Germinal center (tissue), 1 donor: ENCODE measurements around the gene PRUNE2.

ENCODE experiments used
- DNase-seq: peaks from one replicate; pipeline ENCODE4 v3.0.0; 2012; ENCODE audit warnings: mixed read lengths, low spot score

The PRUNE2 gene

DNA sequence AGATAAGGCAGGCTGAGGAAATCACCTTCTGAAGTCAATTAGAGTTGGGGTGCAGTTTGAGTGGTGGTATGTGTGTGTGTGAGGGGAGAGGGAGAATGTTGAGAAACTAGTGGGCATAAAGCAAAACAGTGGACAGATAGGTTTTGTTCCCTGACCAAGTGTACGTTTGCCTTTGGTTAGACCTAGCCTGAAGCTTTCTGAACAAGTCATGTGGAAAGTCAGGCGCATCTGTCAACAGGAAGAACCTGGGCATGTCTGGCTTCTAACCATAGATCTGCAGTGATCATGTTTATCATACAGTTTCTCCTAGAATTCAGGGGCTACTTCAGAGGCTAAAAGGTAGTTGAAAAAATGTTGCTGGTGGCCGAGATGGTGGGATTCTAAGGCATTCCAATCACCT is 284.9 kb downstream of the PRUNE2 start:
- no peak for DNase-seq

DNA sequence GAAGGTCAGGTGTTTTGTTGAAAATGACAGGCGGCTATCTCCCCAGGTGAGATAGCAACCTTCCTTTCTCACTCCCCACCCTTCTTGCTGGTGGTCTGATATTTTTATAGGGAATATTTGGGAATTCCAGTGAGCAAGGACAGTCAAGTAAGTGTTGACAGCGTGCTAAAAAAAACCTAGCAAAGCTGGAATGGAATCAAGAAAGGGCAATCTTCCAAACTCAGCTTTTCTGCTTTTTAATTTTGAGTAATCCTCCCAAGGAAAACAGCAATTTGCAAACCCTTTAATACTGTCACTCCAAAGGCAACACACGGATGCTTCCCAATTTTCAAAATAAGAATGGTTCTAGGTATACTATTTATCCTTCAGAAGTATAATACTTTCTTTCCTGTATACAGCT is 285.3 kb downstream of the PRUNE2 start:
- DNase-seq, result no peak

DNA sequence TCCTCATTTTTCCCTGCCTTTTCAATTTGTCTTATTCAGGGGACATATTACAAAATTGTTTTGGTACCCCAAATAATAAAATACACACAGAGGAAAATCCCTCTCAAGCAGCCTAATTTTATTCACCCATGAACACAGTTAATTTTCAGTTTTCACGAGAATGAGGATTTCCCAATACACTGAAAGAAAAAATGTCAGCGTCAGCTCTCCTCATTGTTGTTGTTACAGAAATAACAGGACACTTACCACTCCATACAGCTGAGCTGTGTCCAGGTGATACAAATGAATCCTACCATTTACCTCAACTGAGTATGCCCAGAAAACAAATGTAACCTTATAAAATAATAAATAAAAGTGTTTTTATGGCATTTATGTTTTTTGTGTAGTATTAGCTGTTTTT is 286.3 kb downstream of the PRUNE2 start:
- DNase-seq, result no peak

DNA sequence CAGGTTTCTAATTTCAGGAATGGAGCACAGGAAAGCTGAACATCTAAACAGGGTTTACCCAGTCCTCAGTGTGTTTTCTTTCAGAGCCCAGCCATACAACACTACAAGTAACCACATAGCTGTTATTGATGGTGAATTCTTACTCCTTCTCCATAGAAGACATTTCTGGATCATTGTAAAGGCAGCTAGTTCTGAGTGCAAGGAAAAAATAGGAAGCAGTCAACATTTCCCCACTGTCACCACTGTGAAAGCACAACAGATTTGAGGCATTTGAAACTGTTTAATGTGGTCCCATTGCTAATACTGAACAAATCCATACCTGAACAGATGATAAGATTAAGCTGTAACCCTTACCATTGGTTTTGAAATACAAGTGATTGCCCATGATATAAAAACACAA is 286.7 kb downstream of the PRUNE2 start:
- no peak for DNase-seq

DNA sequence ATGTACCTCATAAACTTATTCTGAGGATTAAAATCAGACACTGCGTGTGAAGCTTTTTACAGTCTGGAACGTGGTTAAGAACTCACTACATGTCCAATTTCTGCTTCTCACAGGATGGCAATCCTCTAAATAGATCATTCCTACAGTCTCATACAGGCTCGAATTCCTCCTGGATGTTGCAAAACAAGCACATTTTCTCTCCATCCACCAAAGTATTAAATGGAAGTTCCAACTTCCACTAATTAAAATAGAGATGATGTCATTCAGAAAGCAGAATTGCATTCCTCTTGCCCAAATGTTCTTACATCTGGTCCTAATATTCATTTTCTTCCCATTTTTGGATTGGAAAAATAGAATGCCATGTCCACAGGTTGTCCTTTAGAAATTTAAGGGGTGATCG is 287.2 kb downstream of the PRUNE2 start:
- DNase-seq, result no peak

DNA sequence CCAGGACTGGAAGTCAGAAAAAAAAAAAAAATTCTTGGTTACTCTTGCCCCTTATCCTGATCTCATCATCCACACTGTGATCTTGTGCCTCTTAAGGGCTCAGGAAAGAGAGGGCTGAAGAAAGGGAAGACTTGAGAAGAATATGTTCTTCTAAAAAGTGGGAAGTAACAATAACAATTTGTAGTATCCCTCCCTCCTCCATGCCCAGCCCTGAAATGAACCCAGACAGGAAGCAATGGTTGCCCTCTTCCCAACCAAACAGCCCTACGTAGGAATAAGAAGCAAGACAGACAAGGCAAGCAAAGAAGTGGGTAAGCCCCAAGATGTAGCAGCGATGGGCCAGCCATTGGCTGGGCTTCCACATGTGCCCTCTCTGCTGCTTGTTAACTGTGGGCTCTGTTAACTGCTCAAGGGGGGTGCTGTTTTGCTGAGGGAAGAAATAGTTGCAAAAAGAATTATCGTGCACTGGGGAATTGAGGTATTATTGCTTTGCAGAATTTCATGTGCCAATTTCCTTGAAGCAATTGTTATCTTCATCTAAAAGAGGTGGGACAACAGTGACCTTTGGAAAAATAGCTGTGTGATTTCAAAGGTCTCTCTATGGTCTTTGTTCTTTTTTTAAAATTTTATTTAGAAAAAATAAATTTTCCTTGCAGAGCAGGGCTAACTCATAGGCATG is 288.3 kb downstream of the PRUNE2 start:
- no peak for DNase-seq

DNA sequence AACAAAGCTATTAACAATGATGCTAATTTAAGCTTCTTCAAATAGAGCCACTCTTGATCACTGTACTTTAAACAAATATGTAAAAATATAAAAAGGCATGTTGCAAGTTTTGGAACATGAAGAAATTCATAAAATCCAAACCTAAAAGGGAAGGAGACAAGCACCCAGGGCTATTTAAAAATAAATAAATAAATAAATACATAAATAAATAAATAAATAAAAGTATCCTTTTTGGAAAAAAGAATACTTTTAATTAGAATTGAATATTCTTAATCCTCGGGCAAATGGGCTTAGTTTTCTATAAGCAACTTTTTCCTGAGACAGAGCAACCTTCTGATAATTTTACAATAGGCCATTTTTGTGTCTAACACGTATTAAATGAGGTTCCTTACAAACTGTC is 289.1 kb downstream of the PRUNE2 start:
- no peak for DNase-seq

DNA sequence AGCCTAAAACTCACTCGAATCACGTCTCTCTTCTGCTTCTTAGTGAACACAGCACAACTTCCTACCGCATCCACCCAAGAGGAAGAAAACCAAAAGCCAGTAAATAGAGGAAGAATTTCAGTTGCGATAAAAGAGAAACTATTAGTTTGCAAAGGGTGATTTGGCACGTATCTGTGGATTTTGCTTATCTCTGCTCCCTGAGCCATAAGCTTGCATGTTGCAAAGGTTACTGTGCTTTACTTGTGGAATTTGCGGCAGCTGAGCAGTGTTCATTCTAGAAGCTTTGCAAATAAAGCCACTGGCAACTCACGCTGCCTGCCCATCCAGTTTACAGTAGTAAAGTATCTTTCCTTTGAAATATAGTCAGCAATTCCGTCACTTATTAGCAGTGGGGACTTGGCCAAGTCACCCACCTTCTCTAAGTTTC is 290.7 kb downstream of the PRUNE2 start:
- DNase-seq, result no peak

DNA sequence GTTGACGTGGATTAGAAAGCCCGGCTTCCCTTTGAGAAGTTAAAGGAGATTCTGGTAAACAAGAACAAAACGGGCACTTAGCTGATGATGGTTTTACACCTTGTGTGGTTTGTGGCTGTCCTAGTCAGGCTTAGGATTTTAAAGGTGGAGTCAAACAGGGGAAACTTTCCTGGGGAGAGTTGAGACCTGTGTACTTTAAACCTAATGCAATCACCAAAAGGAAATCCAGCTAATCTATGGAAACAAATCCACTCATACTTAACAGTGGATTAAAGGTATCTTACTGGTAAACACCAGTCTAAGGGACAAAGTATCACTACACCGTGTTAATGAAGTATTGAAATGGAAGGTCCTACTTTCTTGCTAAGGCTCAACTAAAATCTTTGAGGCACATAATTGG is 291.9 kb downstream of the PRUNE2 start:
- DNase-seq, result no peak

DNA sequence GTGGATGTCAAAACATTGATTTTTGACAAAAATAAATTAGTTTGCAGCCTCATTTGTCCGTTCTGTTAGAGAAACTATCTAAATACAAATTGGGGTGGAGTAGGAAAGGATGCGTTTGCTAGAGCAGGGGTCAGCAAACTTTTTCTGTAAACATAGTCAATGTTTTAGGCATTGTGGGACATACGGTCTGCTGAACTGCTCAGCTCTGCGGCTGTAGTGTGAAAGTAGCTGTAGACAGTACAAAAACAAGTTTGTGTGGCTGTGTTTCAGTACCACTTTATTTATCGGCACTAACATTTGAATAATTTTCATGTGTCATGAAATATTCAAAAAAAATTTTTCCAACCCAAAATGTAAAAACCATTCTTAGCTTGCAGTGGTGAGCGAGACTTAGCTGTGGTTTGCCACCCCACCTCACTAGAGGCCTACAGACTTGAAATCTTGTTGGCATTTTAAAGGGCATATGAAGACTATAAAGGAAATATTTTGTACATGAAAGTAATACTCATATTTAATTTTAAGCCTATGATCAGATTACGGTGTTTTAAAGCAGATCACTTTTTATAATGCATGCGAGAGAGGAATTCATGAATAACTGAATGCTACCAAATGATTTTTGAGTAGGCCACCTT is 292.6 kb downstream of the PRUNE2 start:
- no peak for DNase-seq

DNA sequence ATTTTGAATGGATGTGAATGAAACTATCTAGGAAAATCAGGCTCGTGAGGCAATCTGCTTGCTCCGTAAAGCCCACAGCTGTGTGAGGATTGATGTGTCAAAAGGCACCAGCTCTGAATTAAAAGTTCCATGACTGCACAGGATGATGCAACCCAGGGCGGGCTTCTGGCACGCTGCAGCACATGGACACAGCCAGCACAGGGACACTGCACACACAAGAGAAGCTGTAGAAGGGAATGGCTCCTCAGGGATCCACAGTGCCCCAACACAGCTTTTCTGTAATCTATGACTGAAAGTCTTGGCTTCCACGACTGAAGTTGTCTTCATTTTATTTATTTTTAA is 295.9 kb downstream of the PRUNE2 start:
- no peak for DNase-seq

DNA sequence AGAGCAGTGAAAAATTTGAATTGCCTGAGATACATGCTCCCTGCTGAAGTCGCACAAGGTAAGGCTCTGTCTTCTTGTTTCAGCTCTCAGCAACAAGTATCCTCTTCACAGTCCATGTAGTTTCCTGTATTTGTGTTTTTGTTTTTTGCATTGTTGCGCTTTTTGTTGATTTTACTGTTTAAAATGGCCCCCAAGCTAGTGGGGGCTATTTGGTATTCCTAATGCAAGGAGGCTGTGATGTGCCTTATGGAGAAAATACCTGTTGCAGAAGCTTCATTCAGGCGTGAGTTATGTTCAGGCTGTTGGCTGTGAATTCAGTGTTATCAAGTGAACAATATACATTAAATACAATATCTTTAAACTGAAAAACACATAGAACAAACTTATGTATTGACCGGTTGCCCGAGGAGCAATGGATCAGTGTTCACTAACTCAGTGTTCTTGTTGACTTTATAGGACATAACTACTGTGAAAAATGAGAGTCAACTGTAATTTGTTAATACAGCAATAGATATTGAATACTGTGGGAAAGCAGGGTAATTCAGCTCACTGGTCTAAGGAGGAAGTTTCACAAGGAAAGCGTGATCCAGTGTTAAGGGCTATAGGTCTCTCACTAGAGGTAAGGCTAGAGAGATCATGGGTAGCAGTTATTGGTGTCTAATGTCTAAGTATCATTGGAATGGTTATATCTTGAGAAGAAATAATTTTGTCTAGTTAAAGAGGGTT is 296.5 kb downstream of the PRUNE2 start:
- no peak for DNase-seq

DNA sequence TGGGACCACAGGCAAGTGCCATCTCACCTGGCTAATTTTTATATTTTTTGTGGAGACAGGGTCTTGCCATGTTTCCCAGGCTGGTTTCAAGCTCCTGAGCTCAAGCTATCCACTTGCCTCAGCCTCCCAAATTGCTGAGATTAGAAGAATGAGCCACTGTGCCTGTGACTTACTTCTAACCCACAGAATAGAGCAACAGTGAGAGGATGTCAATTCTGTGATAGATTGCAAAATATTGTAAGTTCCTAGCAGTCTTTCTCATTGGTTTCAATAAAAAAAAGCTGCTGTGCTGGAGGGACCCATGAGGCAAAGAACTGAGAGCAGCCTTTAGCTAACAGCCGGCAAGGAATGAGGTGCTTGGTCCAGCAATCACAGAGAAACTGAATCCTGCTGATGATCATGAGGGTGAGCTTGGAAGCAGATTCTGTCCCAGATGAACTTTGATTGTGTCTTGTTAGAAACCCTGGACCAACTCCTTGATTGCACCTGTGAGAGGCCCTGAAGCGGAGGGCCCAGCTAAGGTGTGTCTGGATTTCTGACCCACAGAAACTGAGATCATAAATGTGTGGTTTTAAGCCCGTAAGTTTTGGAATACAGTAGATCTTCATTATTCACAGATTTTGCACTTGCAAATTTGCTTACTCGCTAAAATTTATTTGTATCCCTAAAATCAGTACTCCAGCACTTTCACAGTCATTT is 297.2 kb downstream of the PRUNE2 start:
- DNase-seq, result no peak

DNA sequence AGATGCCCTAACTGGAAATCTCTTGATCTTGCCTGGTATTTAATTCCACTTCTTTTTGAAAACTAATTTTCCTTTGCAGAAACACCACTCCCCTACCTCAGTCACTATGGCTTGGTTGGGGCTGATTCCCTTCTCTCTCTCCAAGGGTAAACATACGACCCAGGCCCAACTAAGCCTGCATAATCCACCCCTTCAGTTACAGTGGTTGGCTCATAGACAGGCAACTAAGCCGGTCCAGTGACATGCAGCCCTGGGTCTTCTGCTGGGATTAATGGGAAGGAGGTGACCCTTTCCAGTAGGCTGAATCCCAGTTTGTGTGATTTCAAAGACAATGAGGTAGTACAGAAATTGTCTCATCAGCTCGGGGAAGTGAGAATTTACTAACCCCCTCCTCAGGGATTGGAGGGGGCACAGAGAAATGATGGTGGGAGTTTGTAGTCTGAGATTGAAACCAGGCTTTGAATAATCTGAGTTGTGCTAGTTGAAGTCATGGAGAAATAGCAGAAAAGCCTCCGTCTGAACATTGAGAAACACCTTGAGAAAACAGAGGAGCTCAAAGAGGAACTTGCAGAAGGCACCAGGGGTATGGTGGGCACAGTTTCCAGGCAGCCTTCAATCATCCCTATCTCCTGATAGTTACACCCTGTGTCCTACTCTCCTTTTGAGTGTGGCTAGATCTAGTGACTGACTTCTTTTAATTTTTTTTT is 298.0 kb downstream of the PRUNE2 start:
- DNase-seq, result no peak

DNA sequence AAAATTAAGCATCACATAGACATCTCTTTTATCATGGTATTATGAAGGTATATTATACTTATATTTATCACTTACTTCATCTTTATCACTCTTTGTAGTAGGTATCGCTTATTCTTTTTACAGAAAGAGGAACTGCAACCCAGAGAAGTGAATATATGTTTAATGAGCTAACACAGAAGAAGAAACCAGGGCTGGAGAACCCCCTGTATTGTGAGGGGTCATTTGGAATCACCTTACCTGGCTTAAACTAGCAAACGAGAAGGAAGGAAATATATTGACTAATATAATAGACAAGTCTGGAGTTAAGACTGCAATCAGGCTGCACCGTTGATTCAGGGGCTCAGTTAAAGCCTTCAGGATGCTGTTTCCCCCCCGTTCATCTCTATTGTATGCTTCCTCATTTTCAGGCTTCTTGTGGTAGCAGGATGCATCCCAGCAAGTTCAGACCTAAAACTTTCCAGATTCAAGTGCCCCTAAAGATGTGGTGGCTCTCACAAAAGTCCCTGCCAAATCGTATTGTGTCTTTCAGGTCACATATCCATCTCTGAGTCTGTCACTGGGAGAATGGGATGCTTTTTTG is 300.5 kb downstream of the PRUNE2 start:
- peak; percentile 32 for DNase-seq

DNA sequence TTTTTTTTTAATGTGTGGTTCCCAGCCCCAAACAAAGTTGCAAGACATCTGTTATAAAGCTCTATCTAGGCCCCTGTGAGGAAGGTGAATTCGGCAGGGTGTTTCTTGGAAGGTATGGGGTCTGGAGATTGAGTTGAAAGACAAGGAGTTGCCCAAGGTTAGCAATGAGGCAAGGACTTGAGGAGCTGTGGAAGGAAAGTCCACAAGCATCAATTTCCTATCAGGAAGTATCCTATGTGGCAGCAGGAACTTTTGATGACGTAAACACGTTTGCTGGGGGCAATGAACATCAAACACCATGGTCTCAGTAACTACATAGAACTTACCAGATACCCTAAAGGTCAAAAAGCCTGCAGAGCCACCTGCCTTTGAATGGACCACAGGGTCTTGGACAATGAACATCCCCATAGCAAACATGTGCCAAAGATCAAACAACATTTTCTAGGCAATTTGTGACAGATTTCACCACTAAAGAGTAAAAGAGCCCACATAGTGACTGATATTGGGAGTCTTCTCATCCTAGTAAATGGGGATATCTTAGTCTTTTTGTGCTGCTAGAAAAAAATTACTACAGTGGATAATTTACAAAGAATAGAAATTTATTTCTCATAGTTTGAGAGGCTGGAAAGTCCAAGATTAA is 301.9 kb downstream of the PRUNE2 start:
- no peak for DNase-seq

DNA sequence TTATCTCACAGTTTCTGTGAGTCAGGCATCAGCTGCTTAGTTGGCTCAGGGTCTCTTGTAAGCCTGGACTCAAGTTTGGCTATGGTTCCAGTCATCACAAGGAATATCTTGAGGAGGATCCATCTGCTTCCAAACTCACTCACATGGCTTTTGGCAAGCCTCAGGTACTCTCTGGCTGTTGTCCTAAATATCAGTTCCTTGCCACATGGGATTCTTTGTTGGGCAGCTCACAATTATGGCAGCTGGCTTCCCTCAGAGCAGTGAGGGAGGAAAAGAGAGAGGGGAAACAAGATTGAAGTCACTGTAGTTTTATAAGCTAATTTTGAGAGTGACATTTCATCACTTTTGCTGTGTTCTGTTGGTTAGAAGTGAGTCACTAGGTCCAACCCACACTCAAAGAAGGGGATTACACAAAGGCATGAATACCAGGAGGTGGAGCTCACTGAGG is 302.4 kb downstream of the PRUNE2 start:
- no peak for DNase-seq

DNA sequence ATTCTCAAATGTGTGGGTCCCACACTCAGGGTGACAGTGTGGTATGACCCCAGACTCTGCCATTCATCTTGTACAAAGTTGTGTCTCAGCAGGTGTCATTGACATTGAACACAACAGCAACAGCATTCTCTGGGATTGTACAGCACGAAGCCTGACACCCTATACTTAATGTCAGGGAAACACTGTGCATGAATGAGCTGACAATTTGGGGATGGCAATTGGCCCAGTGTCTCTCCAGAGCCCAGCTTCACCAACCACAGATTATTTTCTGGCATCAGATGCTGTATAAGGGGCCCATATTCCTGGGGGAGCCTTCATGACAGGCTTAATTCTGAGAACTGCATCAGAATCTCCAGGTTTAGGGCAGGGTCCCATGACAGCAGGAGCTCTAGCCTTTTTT is 303.7 kb downstream of the PRUNE2 start:
- no peak for DNase-seq

DNA sequence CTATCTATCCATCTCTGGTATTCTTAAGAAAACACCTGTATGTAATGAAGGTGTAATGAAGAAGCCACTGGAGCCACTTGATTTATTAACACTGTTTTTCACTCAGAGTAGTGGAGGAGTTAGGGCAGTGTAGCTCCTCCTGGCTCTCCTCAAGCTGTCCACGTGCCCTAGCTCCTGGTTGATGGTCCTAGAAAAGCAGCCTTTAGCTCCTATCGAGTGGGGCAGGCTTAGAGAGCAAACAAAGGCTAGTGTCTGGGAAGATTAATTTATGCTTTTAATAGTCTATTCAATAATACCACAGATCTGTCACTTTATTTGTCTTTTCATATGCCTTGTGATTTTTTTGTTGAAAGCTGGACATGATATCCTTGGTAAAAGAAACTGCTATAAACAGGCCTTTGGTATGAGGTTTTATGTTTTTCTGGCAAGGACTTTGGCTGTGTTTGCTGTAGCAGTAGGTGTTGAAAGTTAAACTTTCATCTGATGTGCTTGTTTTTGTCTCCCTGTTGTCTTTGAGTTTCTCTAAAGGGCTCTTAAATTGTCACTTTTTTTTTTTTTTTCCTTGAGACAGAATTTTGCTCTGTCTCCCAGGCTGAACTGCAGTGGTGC is 305.8 kb downstream of the PRUNE2 start:
- DNase-seq, result no peak

DNA sequence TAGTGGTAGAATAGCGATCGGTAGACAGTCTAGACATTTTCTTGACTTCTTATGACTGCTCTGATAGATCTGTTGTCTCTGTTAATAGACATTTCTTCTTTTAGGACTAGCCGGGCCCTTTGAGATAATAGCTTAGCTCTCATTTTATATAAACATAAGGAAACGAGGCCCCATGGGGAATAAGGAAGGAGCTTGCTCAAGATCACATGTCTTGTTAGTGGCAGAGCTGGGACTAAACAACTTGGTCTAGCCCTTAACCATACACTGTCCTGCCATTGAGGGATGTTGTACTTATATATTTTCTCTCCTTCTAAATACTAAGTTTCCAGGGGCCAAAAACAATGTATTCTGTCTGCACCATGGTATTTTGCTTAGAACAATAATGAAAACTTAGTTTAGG is 306.9 kb downstream of the PRUNE2 start:
- no peak for DNase-seq

DNA sequence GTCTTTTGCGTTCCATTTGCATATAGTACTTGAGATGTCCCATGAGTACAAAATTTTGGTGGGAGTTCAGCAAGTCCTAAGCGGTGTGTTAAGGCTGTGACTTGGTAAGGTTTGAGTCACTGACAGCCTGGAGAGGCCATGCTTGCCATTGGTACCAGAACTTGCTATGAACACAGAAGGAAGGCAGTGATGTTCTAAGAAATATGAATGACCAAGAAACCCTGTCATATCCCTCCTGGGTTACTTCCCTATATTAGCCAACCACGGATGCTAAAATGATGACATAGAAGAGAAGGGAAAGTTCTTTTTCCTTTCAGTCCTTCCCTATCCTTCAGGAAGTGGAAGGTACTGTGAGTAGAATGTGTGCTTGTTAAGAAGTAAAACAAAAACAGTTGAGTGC is 310.3 kb downstream of the PRUNE2 start:
- no peak for DNase-seq
